Measurements from ENCODE around the gene INSIG1. TPM values are rescaled to one million over a fixed set of nuclear protein-coding genes. Genes with fewer than 3 reads are reported as not detected.

The INSIG1 gene
- total RNA-seq, 1 donor from 2014 or later = 18.0 TPM

GRCh38 chr7:155257482-155258225 lies 40.0 kb upstream of the INSIG1 start:
- peak; percentile 14 to 88 for DNase-seq (ENCODE audit: low spot score in 2 of 2)
- H3K9me3 ChIP-seq = no peaks in the 10 kb centered on the region
- peaks cover 4 to 19% of the 10 kb centered on the region in 2 donors for H3K4me1 ChIP-seq
- H3K4me3 ChIP-seq = peak overlapping the region in 1 of 2 donors; percentile 48
- no peaks in the 10 kb centered on the region for H3K36me3 ChIP-seq
- peak overlapping the region; percentile 68 to 71 for H3K27ac ChIP-seq
- no peaks in the 10 kb centered on the region for H3K27me3 ChIP-seq
- TF ChIP-seq CTCF (IDR thresholded peaks at IDR 0.05) = no peak
- intact Hi-C loops (cut with DNase I) = loop anchor here (1.0 kb wide), 1 partner anchor 40 kb away; the partner anchor contains the start of gene INSIG1

- peak overlapping the region in 1 of 2 donors; percentile 48 for H3K4me3 ChIP-seq
- peak in 1 of 2 donors; percentile 82 for DNase-seq (ENCODE audit: low spot score in 2 of 2)
- H3K27me3 ChIP-seq = no peaks in the 10 kb centered on the region
- no peaks in the 10 kb centered on the region for H3K36me3 ChIP-seq
- H3K4me1 ChIP-seq = peaks cover 4 to 14% of the 10 kb centered on the region in 2 donors
- TF ChIP-seq CTCF (IDR thresholded peaks at IDR 0.05) = no peak
- H3K27ac ChIP-seq = peak overlapping the region; percentile 68 to 71
- no peaks in the 10 kb centered on the region for H3K9me3 ChIP-seq
- intact Hi-C loops (cut with DNase I) = loop anchor here (1.0 kb wide), 1 partner anchor 39 kb away; the partner anchor contains the start of gene INSIG1
Observed at GRCh38 chr7:155258226-155258560, 39.5 kb upstream of the INSIG1 start.

GRCh38 chr7:155259866-155260497 lies 37.7 kb upstream of the INSIG1 start:
- Histone ChIP-seq H3K27ac (no peak overlapping the region), H3K4me1 (peaks cover 4 to 11% of the 10 kb centered on the region in 2 donors), H3K36me3 (no peaks in the 10 kb centered on the region), H3K9me3 (no peaks in the 10 kb centered on the region), H3K4me3 (no peak overlapping the region), H3K27me3 (no peaks in the 10 kb centered on the region)
- TF ChIP-seq CTCF (IDR thresholded peaks at IDR 0.05) = no peak
- intact Hi-C loops (cut with DNase I) = no loop called here
- no peak for DNase-seq (ENCODE audit: low spot score in 2 of 2)

GRCh38 chr7:155260498-155260872 lies 37.2 kb upstream of the INSIG1 start:
- no peak overlapping the region for H3K4me3 ChIP-seq
- no peak for TF ChIP-seq CTCF (IDR thresholded peaks at IDR 0.05)
- peaks cover 4 to 11% of the 10 kb centered on the region in 2 donors for H3K4me1 ChIP-seq
- intact Hi-C loops (cut with DNase I) = no loop called here
- DNase-seq (ENCODE audit: low spot score in 2 of 2) = no peak
- no peaks in the 10 kb centered on the region for H3K9me3 ChIP-seq
- no peaks in the 10 kb centered on the region for H3K27me3 ChIP-seq
- H3K36me3 ChIP-seq = no peaks in the 10 kb centered on the region
- H3K27ac ChIP-seq = no peak overlapping the region

- intact Hi-C loops (cut with DNase I) = no loop called here
- Histone ChIP-seq H3K27me3 (no peaks in the 10 kb centered on the region), H3K4me1 (peaks cover 4 to 11% of the 10 kb centered on the region in 2 donors), H3K27ac (no peak overlapping the region), H3K9me3 (no peaks in the 10 kb centered on the region), H3K36me3 (no peaks in the 10 kb centered on the region), H3K4me3 (no peak overlapping the region)
- no peak for DNase-seq (ENCODE audit: low spot score in 2 of 2)
- no peak for TF ChIP-seq CTCF (IDR thresholded peaks at IDR 0.05)
Observed at GRCh38 chr7:155261031-155261985, 36.4 kb upstream of the INSIG1 start.

All from ascending aorta (tissue), 2 donors.